GM19035 (cell line): ENCODE data around the gene ERC2.

Experiments
- ATAC-seq: cut with Tn5 transposase; IDR thresholded peaks from one replicate; pipeline ENCODE4 v1.9.1; 2021; ENCODE audit not compliant: unreplicated experiment

Gene ERC2

GRCh38 chr3:55770077-55770476 is 698.2 kb downstream of the ERC2 start:
- ATAC-seq: no peak

- no peak for ATAC-seq
Observed at GRCh38 chr3:55766753-55767152, 701.5 kb downstream of the ERC2 start.

- no peak for ATAC-seq
Observed at GRCh38 chr3:55765906-55766701, 702.2 kb downstream of the ERC2 start.

GRCh38 chr3:55765398-55765797 is 702.9 kb downstream of the ERC2 start:
- no peak for ATAC-seq

GRCh38 chr3:55756976-55757375 is 711.3 kb downstream of the ERC2 start:
- no peak for ATAC-seq

- ATAC-seq: no peak
Observed at GRCh38 chr3:55755516-55756205, 712.6 kb downstream of the ERC2 start.

- ATAC-seq: no peak
Observed at GRCh38 chr3:55752911-55753310, 715.4 kb downstream of the ERC2 start.

- no peak for ATAC-seq
Observed at GRCh38 chr3:55751730-55752129, 716.5 kb downstream of the ERC2 start.

- ATAC-seq: no peak
Observed at GRCh38 chr3:55750525-55750924, 717.7 kb downstream of the ERC2 start.

GRCh38 chr3:55749036-55749435 is 719.2 kb downstream of the ERC2 start:
- no peak for ATAC-seq

- no peak for ATAC-seq
Observed at GRCh38 chr3:55746808-55747413, 721.4 kb downstream of the ERC2 start.

GRCh38 chr3:55742832-55743136 is 725.5 kb downstream of the ERC2 start:
- no peak for ATAC-seq

- ATAC-seq: no peak
Observed at GRCh38 chr3:55742022-55742831, 726.0 kb downstream of the ERC2 start.

- ATAC-seq: no peak
Observed at GRCh38 chr3:55737186-55737585, 731.1 kb downstream of the ERC2 start.

- no peak for ATAC-seq
Observed at GRCh38 chr3:55735976-55736375, 732.3 kb downstream of the ERC2 start.

- no peak for ATAC-seq
Observed at GRCh38 chr3:55731741-55732140, 736.5 kb downstream of the ERC2 start.

- no peak for ATAC-seq
Observed at GRCh38 chr3:55729546-55729945, 738.7 kb downstream of the ERC2 start.

GRCh38 chr3:55728461-55729100 is 739.7 kb downstream of the ERC2 start:
- no peak for ATAC-seq

- no peak for ATAC-seq
Observed at GRCh38 chr3:55726501-55726775, 741.8 kb downstream of the ERC2 start.

GRCh38 chr3:55725681-55726500 is 742.4 kb downstream of the ERC2 start:
- ATAC-seq: no peak
